HepG2 (cell line): ENCODE measurements around the gene KSR1. TPM values are rescaled to one million over a fixed set of nuclear protein-coding genes. Genes with fewer than 3 reads are reported as not detected.

Experiments used
- ARNT2 ChIP-seq: sonication (generic); formaldehyde crosslinking; IDR thresholded peaks from 2 replicates; pipeline ENCODE4 v1.8.0; 2022; ENCODE audit warnings: mild to moderate bottlenecking, low read depth, missing genetic modification reagents, moderate library complexity
- CEBPG ChIP-seq: IDR thresholded peaks from 2 replicates; pipeline ENCODE4 v1.6.1; 2016
- CERS6 ChIP-seq: sonication (generic); formaldehyde crosslinking; IDR thresholded peaks from 2 replicates; pipeline ENCODE4 v1.5.0; 2020; ENCODE audit warnings: missing genetic modification reagents
- CSRNP2 ChIP-seq: sonication (generic); formaldehyde crosslinking; conservative IDR thresholded peaks from 2 replicates; pipeline ENCODE4 v1.8.0; 2022; ENCODE audit warnings: low read depth, missing genetic modification reagents
- FOXJ3 ChIP-seq: sonication (generic); formaldehyde crosslinking; IDR thresholded peaks from 2 replicates; pipeline ENCODE4 v1.4.0; 2020; ENCODE audit warnings: missing genetic modification reagents, mild to moderate bottlenecking, borderline replicate concordance
- GPBP1L1 ChIP-seq: sonication (generic); formaldehyde crosslinking; IDR thresholded peaks from 2 replicates; pipeline ENCODE4 v1.5.0; 2020; ENCODE audit warnings: mild to moderate bottlenecking, missing genetic modification reagents
- MTA1 ChIP-seq: sonication (generic); formaldehyde crosslinking; IDR thresholded peaks from 2 replicates; pipeline ENCODE4 v1.4.0; 2020; ENCODE audit warnings: missing genetic modification reagents, mild to moderate bottlenecking, borderline replicate concordance
- NR2F1 ChIP-seq, 2 experiments: fragments of 450-650 bp in 1 of 2; formaldehyde crosslinking in 1 of 2; IDR thresholded peaks; 2 replicates each; pipeline versions ENCODE4 v1.5.0 to v1.6.1; 2016 to 2020; ENCODE audit warnings: mild to moderate bottlenecking in 1 of 2, missing compliant biosample characterization in 1 of 2, missing genetic modification reagents in 1 of 2, moderate library complexity in 1 of 2
- PRPF4 ChIP-seq: fragments of 200-400 bp; formaldehyde crosslinking; IDR thresholded peaks from 2 replicates; pipeline ENCODE4 v1.6.1; 2016; ENCODE audit warnings: low read length, low read depth; ENCODE audit not compliant: poor library complexity, severe bottlenecking
- RBM39 ChIP-seq: fragments of 200-400 bp; formaldehyde crosslinking; IDR thresholded peaks from one replicate; pipeline ENCODE4 v1.6.1; 2018; ENCODE audit warnings: antibody characterized with exemption, mild to moderate bottlenecking, low read depth, low read length; ENCODE audit not compliant: poor library complexity, severe bottlenecking
- ZBTB1 ChIP-seq: sonication (generic); formaldehyde crosslinking; IDR thresholded peaks from 2 replicates; pipeline ENCODE4 v1.4.0; 2020; ENCODE audit warnings: missing genetic modification reagents, borderline replicate concordance
- ZNF224 ChIP-seq: sonication (generic); formaldehyde crosslinking; IDR thresholded peaks from 2 replicates; pipeline ENCODE4 v1.5.0; 2020; ENCODE audit warnings: mild to moderate bottlenecking, missing genetic modification reagents
- ZNF318 ChIP-seq: sonication (generic); formaldehyde crosslinking; IDR thresholded peaks from 2 replicates; pipeline ENCODE4 v1.4.0; 2020; ENCODE audit warnings: mild to moderate bottlenecking, missing genetic modification reagents
- ZNF451 ChIP-seq: sonication (generic); formaldehyde crosslinking; IDR thresholded peaks from 2 replicates; pipeline ENCODE4 v1.5.0; 2020; ENCODE audit warnings: mild to moderate bottlenecking, missing genetic modification reagents
- ZNF558 ChIP-seq: sonication (generic); formaldehyde crosslinking; IDR thresholded peaks from 2 replicates; pipeline ENCODE4 v1.9.0; 2022; ENCODE audit warnings: mild to moderate bottlenecking, missing genetic modification reagents, borderline replicate concordance
- ZSCAN25 ChIP-seq: sonication (generic); formaldehyde crosslinking; IDR thresholded peaks from 2 replicates; pipeline ENCODE4 v1.8.0; 2022; ENCODE audit warnings: mild to moderate bottlenecking, missing genetic modification reagents
- polyA plus RNA-seq, 8 experiments: library from polyadenylated mRNA; depleted of rRNA in 3 of 8; stranded (reverse) in 7 of 8; unstranded in 1 of 8; fragments of >200 nt; fragmentation: Illumina TruSeq in 4 of 8; extraction: Trizol in 4 of 8; gene quantifications; 2 replicates each; pipeline versions ENCODE4 v1.2.1 to v1.2.3, GENCODE V29; 2011 to 2016; ENCODE audit warnings: low read depth in 4 of 8, missing spikeins in 1 of 8, mixed read lengths in 1 of 8; ENCODE audit not compliant: insufficient read depth in 1 of 8
- total RNA-seq, 5 experiments: library from RNA; depleted of rRNA; stranded (reverse); fragments of >200 nt; fragmentation: Illumina TruSeq; extraction: Trizol; gene quantifications; 2 replicates each; pipeline ENCODE4 v1.2.3, GENCODE V29; 2016; ENCODE audit warnings: low read depth in 1 of 5

KSR1 gene
- total and polyA plus RNA-seq, 2 of the 13 experiments (the other 11 are each of a cell fraction or from before 2014, with no cell fraction given) = 10.1 to 16.6 TPM

GRCh38 chr17:27530764-27531391 lies 74.6 kb downstream of the KSR1 start (continued):
- TF ChIP-seq CERS6 (CRISPR knock-in tag) (no peak), ZNF318 (CRISPR knock-in tag) (no peak), ZSCAN25 (CRISPR knock-in tag) (no peak), NR2F1 (CRISPR knock-in tag; IDR thresholded peaks at IDR 0.05) (0 out of 4 replicates have a peak, but pooled peaks of 1 of the 2 experiments have one; percentile 8), GPBP1L1 (CRISPR knock-in tag) (no peak), PRPF4 (no peak), ZNF224 (CRISPR knock-in tag) (no peak), CSRNP2 (CRISPR knock-in tag) (no peak), ZNF558 (CRISPR knock-in tag) (no peak), RBM39 (no peak), CEBPG (CRISPR knock-in tag) (no peak), ZNF451 (CRISPR knock-in tag) (no peak), ARNT2 (CRISPR knock-in tag) (no peak), MTA1 (CRISPR knock-in tag) (0 out of 2 replicates have a peak, but pooled peaks have one; percentile 42), FOXJ3 (CRISPR knock-in tag) (no peak), ZBTB1 (CRISPR knock-in tag) (no peak)
